Mesothelial cell of epicardium (in vitro differentiated cells): Measurements from ENCODE around the gene ABHD18. TPM values are rescaled to one million over a fixed set of nuclear protein-coding genes. Genes with fewer than 3 reads are reported as not detected.
"Not testable (repeated sequence)": the region's sequence is repeated elsewhere in the genome, so short reads cannot be mapped to it uniquely, and the experiment has no call there.

ENCODE experiments used
- DNase-seq, 2 experiments: peaks; one replicate each; pipeline ENCODE4 v3.0.0; 2021; ENCODE audit warnings: low spot score in 2 of 2; ENCODE audit not compliant: unreplicated experiment in 2 of 2
- H3K27ac Mint-ChIP-seq: 2 replicates; pipeline ENCODE4 v1.8.0; 2021; ENCODE audit warnings: mixed read lengths
- H3K27me3 Mint-ChIP-seq: 2 replicates; pipeline ENCODE4 v1.8.0; 2021; ENCODE audit warnings: low read depth, mixed read lengths
- H3K36me3 Mint-ChIP-seq: 2 replicates; pipeline ENCODE4 v1.8.0; 2021; ENCODE audit warnings: mixed read lengths
- H3K4me1 Mint-ChIP-seq: 2 replicates; pipeline ENCODE4 v1.8.0; 2021; ENCODE audit warnings: mixed read lengths
- H3K4me3 Mint-ChIP-seq: 2 replicates; pipeline ENCODE4 v1.8.0; 2021; ENCODE audit warnings: mild to moderate bottlenecking, moderate library complexity, mixed read lengths
- H3K9me3 Mint-ChIP-seq: 2 replicates; pipeline ENCODE4 v1.8.0; 2021; ENCODE audit warnings: mixed read lengths
- CTCF ChIP-seq: fragments of 200-600 bp; sonication (generic); IDR thresholded peaks from one replicate; pipeline ENCODE4 v1.5.0; 2021; ENCODE audit warnings: antibody characterized with exemption; ENCODE audit not compliant: unreplicated experiment
- total RNA-seq: library from RNA; stranded (reverse); gene quantifications from 3 replicates; pipeline ENCODE4 v1.2.1, GENCODE V29; 2021

ABHD18 gene
- total RNA-seq, 1 donor from 2014 or later, result 17.7 TPM

DNA sequence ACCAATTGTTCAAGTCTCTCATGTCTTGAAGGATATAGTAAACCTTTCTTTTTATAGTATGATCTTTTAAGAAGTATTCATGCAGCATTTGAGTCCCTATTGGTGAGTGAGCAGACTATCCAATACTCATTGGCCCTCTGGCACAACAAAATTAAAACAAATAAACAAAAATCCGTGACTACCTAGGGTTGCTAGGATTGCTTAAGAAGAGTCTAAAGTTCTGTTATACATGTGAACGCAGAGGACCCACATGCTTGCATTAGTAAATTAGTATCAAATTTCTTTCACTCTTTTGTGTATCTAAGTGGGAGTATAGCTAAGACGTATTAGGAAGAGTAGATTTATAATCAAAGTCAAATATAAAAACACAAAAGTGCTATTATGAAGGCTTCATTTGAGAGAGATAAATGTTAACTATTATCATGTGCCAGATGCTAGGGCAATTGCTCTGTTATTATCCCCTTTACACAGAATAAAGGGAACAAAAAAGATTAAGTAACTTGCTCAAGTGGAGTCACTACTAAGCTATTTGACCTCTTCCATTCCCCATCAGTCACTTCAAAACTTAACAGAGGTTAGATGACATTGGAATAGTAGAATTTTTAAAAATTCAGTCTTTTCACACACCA is 66.7 kb downstream of the ABHD18 start:
- peaks cover 22% of the 10 kb centered on the region for H3K36me3 Mint-ChIP-seq
- no peak for TF ChIP-seq CTCF
- H3K27me3 Mint-ChIP-seq, result no peaks in the 10 kb centered on the region
- H3K9me3 Mint-ChIP-seq, result no peaks in the 10 kb centered on the region
- no peaks in the 10 kb centered on the region for H3K4me1 Mint-ChIP-seq
- H3K27ac Mint-ChIP-seq, result no peak overlapping the region
- DNase-seq, result no peak
- no peak overlapping the region for H3K4me3 Mint-ChIP-seq

DNA sequence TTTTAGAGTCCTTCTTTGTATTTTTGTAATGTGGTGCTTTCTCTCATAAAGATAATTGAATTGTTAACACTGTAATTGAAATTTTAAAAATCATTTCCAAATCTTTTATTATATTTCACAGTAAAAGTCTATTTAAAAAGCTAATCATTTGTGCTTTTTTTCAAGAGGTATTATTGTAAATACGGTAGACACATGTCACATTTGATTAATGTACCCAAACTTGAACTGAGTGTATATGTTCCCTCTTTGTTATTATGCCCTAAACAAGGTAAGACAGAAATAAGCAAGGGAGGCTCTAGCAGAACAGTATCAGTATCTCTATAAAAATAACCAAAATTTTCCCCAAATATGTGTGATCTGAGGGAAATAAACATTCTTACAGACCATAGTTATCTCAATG is 74.4 kb downstream of the ABHD18 start:
- Mint-ChIP-seq H3K4me1 (no peaks in the 10 kb centered on the region), H3K27me3 (no peaks in the 10 kb centered on the region), H3K36me3 (no peaks in the 10 kb centered on the region), H3K4me3 (no peak overlapping the region), H3K9me3 (no peaks in the 10 kb centered on the region), H3K27ac (no peak overlapping the region)
- no peak for DNase-seq
- TF ChIP-seq CTCF, result no peak

DNA sequence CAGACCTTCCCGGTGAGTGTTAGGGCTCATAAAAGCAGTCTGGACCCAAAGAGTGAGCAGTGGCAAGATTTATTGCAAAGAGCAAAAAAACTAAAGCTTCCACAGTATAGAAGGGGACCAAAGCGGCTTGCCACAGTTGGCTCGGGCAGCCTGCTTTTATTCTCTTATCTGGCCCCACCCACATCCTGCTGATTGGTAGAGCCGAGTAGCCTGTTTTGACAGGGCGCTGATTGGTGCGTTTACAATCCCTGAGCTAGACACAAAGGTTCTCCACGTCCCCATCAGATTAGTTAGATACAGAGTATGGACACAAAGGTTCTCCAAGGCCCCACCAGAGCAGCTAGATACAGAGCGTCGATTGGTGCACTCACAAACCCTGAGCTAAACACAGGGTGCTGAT is 81.8 kb downstream of the ABHD18 start:
- not testable (repeated sequence) for H3K4me3 Mint-ChIP-seq, DNase-seq, H3K4me1 Mint-ChIP-seq, H3K36me3 Mint-ChIP-seq, H3K27ac Mint-ChIP-seq, H3K27me3 Mint-ChIP-seq, H3K9me3 Mint-ChIP-seq

DNA sequence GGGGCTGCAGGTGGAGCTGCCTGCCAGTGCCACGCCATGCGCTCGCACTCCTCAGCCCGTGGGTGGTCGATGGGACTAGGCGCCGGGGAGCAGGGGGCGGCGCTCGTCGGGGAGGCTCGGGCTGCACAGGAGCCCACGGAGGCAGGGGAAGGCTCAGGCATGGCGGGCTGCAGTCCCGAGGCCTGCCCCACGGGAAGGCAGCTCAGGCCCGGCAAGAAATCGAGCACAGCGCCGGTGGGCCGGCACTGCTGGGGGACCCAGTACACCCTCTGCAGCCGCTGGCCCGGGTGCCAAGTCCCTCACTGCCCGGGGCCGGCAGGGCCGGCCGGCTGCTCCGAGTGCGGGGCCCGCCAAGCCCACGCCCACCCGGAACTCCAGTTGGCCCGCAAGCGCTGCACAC is 82.3 kb downstream of the ABHD18 start:
- not testable (repeated sequence) for DNase-seq, H3K4me3 Mint-ChIP-seq, H3K27ac Mint-ChIP-seq, H3K4me1 Mint-ChIP-seq, H3K27me3 Mint-ChIP-seq, H3K36me3 Mint-ChIP-seq, H3K9me3 Mint-ChIP-seq

GRCh38 chr4:128051229-128051628 is 86.0 kb downstream of the ABHD18 start:
- not testable (repeated sequence) for DNase-seq, H3K4me3 Mint-ChIP-seq, H3K27me3 Mint-ChIP-seq, H3K9me3 Mint-ChIP-seq, H3K36me3 Mint-ChIP-seq, H3K4me1 Mint-ChIP-seq, H3K27ac Mint-ChIP-seq

GRCh38 chr4:128054907-128055306 is 89.7 kb downstream of the ABHD18 start:
- not testable (repeated sequence) for H3K27ac Mint-ChIP-seq, H3K27me3 Mint-ChIP-seq, H3K36me3 Mint-ChIP-seq, H3K4me3 Mint-ChIP-seq, DNase-seq, H3K9me3 Mint-ChIP-seq, H3K4me1 Mint-ChIP-seq

DNA sequence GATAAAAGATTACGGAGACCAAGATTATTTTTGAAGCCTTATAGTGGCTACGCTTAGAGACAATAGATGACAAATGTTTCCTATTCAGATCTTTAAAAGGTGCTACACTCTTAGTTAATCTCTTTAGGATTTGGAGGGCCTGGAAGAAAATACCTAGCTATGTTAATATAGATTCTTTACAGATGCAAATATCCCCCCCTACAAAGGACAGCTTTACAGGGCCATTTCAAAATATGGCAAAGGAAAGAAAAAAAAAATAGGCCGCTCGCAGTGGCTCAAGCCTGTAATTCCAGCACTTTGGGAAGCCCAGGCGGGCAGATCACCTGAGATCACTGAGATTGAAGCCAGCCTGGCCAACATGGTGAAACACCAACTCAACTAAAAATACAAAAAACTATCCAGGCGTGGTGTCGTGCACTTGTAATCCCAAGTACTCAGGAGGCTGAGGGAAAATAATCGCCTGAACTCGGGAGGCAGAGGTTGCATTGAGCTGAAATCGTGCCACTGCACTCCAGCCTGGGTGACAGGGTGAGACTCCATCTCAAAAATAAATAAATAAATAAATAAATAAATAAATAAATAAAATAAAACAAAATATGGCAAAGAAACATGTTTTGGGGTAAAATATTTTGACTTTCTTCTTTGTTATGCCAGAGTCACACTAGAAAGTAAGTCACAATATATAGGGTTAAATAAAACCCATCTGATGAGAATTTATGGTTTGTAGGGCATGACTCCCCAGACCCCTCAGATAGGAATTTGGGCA is 90.4 kb downstream of the ABHD18 start:
- DNase-seq, H3K4me3 Mint-ChIP-seq, H3K27ac Mint-ChIP-seq, H3K27me3 Mint-ChIP-seq, H3K36me3 Mint-ChIP-seq, H3K4me1 Mint-ChIP-seq, H3K9me3 Mint-ChIP-seq: not testable (repeated sequence)

- DNase-seq, result no peak
- no peaks in the 10 kb centered on the region for H3K36me3 Mint-ChIP-seq
- H3K4me1 Mint-ChIP-seq, result peaks cover 5% of the 10 kb centered on the region
- no peak for TF ChIP-seq CTCF
- H3K27me3 Mint-ChIP-seq, result no peaks in the 10 kb centered on the region
- H3K27ac Mint-ChIP-seq, result no peak overlapping the region
- H3K9me3 Mint-ChIP-seq, result no peaks in the 10 kb centered on the region
- no peak overlapping the region for H3K4me3 Mint-ChIP-seq
These were observed 91.2 kb downstream of the ABHD18 start for GRCh38 chr4:128056396-128056795.
